Measurements from ENCODE around the gene ZFYVE16. TPM values are rescaled to one million over a fixed set of nuclear protein-coding genes. Genes with fewer than 3 reads are reported as not detected.

The ZFYVE16 gene
- polyA plus RNA-seq, 2 of the 4 experiments (the other 2 are of a cell fraction) = 16.4 to 26.2 TPM

GRCh38 chr5:80504833-80505232, 97.0 kb downstream of the ZFYVE16 start:
- POLR2A ChIA-PET = no interaction called here
- no peak overlapping the region for H3K4me2 ChIP-seq
- no peak overlapping the region for H3K27ac ChIP-seq
- 78% methylated on average over 1 of the region's 1 CpG for WGBS (ENCODE audit: missing lambda C conversion rate)
- no peak for TF ChIP-seq TP53 (CRISPR knock-in tag; IDR thresholded peaks at IDR 0.05)
- TF ChIP-seq POLR2AphosphoS2 (conservative IDR thresholded peaks at IDR 0.05; ENCODE audit: low read length) = no peak
- no peak for TF ChIP-seq RNF2 (IDR thresholded peaks at IDR 0.05; ENCODE audit: borderline replicate concordance, low read depth)
- TF ChIP-seq ATOH8 (CRISPR knock-in tag; IDR thresholded peaks at IDR 0.05; ENCODE audit: low read depth) = no peak
- no peak for TF ChIP-seq FOSB (CRISPR knock-in tag; IDR thresholded peaks at IDR 0.05)
- no peak for TF ChIP-seq BHLHE40 (IDR thresholded peaks at IDR 0.05; ENCODE audit: low read depth, low read length)
- no peaks in the 10 kb centered on the region for H3K9me3 ChIP-seq
- no peaks in the 10 kb centered on the region for H3K4me1 ChIP-seq
- CTCF ChIA-PET = interaction anchor here (0.6 kb wide), 2 partner anchors 17 to 70 kb away, joined by 3 read pairs; no protein-coding TSS in a partner anchor
- H3K4me3 ChIP-seq = no peak overlapping the region
- ATAC-seq = no peak
- DNase-seq (ENCODE audit: low read depth in 1 of 2, low spot score in 1 of 2) = no peak
- no peak for FAIRE-seq

DNA sequence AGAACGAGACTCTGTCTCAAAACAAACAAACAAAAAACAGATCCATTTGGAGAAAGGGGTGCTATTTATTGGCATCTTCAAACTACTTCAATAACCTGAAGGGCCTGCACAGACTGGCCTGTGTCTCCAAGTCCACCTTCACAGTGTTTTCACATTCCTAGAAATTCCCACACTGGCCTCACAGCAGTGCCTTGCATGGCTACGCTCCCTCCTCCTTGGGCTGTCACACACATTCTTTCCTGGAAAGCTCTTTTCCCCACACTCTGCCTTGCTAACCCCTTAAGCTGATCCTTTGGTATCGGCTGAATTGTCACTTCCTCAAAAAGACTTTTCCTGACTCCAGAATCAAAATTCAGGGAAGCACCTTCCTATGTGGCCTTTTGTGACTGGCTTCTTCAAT, 99.8 kb downstream of the ZFYVE16 start:
- FAIRE-seq (no peak), ATAC-seq (no peak), DNase-seq (ENCODE audit: low read depth in 1 of 2, low spot score in 1 of 2) (no peak)
- H3K4me1 ChIP-seq = no peaks in the 10 kb centered on the region
- H3K4me3 ChIP-seq = no peak overlapping the region
- ChIA-PET CTCF (no interaction called here), POLR2A (no interaction called here)
- no peaks in the 10 kb centered on the region for H3K9me3 ChIP-seq
- 92% methylated on average over 3 of the region's 3 CpGs for WGBS (ENCODE audit: missing lambda C conversion rate)
- H3K27ac ChIP-seq = no peak overlapping the region
- TF ChIP-seq HES2 (IDR thresholded peaks at IDR 0.05) = no peak
- no peak for TF ChIP-seq ZNF302 (CRISPR knock-in tag; IDR thresholded peaks at IDR 0.05)
- TF ChIP-seq CBX8 (IDR thresholded peaks at IDR 0.05) = no peak
- no peak overlapping the region for H3K4me2 ChIP-seq

DNA sequence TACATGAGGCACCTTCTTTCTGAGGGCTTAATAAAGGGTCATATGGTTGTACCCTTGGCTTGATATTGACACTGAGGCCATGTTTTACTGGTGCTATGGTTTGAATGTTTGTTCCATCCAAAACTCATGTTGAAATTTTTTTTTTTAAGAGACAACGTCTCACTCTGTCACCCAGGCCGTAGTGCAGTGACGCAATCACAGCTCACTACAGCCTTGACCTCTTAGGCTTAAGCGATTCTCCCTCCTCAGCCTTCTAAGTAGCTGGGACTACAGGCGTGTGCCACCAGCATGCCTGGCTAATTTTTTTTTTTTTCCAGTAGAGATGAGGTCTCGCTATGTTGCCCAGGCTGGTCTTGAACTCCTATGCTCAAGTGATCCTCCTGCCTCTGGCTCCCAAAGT, 101.0 kb downstream of the ZFYVE16 start:
- ATAC-seq = no peak
- Histone ChIP-seq H3K4me1 (no peaks in the 10 kb centered on the region), H3K4me3 (no peak overlapping the region), H3K9me3 (no peaks in the 10 kb centered on the region), H3K27ac (no peak overlapping the region), H3K4me2 (no peak overlapping the region)
- TF ChIP-seq CEBPB (IDR thresholded peaks at IDR 0.05) (0 out of 4 replicates have a peak, but pooled peaks of 1 of the 2 experiments have one; percentile 5), POLR2AphosphoS2 (conservative IDR thresholded peaks at IDR 0.05; ENCODE audit: low read length) (no peak)
- DNase-seq (ENCODE audit: low read depth in 1 of 2, low spot score in 1 of 2) = no peak
- CTCF ChIA-PET = interaction anchor here (1.0 kb wide), 1 partner anchor 20 kb away, joined by 3 read pairs; no protein-coding TSS in a partner anchor
- POLR2A ChIA-PET = no interaction called here
- FAIRE-seq = no peak
- 91% methylated on average over 6 of the region's 6 CpGs for WGBS (ENCODE audit: missing lambda C conversion rate)

- ChIA-PET CTCF (interaction anchor here (1.0 kb wide), 1 partner anchor 21 kb away, joined by 3 read pairs; no protein-coding TSS in a partner anchor), POLR2A (no interaction called here)
- Histone ChIP-seq H3K27ac (no peak overlapping the region), H3K4me2 (no peak overlapping the region), H3K9me3 (no peaks in the 10 kb centered on the region), H3K4me1 (no peaks in the 10 kb centered on the region), H3K4me3 (no peak overlapping the region)
- TF ChIP-seq FOSB (CRISPR knock-in tag; IDR thresholded peaks at IDR 0.05) (no peak), EP300 (IDR thresholded peaks at IDR 0.05) (no peak), NR3C1 (IDR thresholded peaks at IDR 0.05) (no peak), TP53 (CRISPR knock-in tag; IDR thresholded peaks at IDR 0.05) (no peak), CHD4 (IDR thresholded peaks at IDR 0.05; ENCODE audit: borderline replicate concordance) (no peak), RAD21 (conservative IDR thresholded peaks at IDR 0.05 in 1 of 2, IDR thresholded peaks at IDR 0.05 in 1 of 2) (no peak), ATOH8 (CRISPR knock-in tag; IDR thresholded peaks at IDR 0.05; ENCODE audit: low read depth) (no peak), FOXS1 (CRISPR knock-in tag; IDR thresholded peaks at IDR 0.05) (no peak), FOSL2 (IDR thresholded peaks at IDR 0.05) (no peak), FOSL2 (CRISPR knock-in tag; IDR thresholded peaks at IDR 0.05) (no peak), BHLHE40 (IDR thresholded peaks at IDR 0.05; ENCODE audit: low read depth, low read length) (no peak), HEYL (CRISPR knock-in tag; IDR thresholded peaks at IDR 0.05) (no peak), EHF (CRISPR knock-in tag; IDR thresholded peaks at IDR 0.05) (no peak), JUNB (IDR thresholded peaks at IDR 0.05) (no peak)
- TF ChIP-seq, protein P1, sequence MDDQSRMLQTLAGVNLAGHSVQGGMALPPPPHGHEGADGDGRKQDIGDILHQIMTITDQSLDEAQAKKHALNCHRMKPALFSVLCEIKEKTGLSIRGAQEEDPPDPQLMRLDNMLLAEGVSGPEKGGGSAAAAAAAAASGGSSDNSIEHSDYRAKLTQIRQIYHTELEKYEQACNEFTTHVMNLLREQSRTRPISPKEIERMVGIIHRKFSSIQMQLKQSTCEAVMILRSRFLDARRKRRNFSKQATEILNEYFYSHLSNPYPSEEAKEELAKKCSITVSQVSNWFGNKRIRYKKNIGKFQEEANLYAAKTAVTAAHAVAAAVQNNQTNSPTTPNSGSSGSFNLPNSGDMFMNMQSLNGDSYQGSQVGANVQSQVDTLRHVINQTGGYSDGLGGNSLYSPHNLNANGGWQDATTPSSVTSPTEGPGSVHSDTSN (IDR thresholded peaks at IDR 0.05) = no peak
- no peak for DNase-seq (ENCODE audit: low read depth in 1 of 2, low spot score in 1 of 2)
- FAIRE-seq = no peak
- 87% methylated on average over 4 of the region's 4 CpGs for WGBS (ENCODE audit: missing lambda C conversion rate)
- ATAC-seq = no peak
These were observed 101.5 kb downstream of the ZFYVE16 start for GRCh38 chr5:80509362-80509761.
